Hepatocyte (in vitro differentiated cells): Measurements from ENCODE around the gene SLX4IP. TPM values are rescaled to one million over a fixed set of nuclear protein-coding genes. Genes with fewer than 3 reads are reported as not detected.
"Not testable (repeated sequence)": the region's sequence is repeated elsewhere in the genome, so short reads cannot be mapped to it uniquely, and the experiment has no call there.

ENCODE experiments used
- DNase-seq: peaks from one replicate; pipeline ENCODE4 v3.0.0-alpha.2; 2016; ENCODE audit warnings: low spot score
- H2AFZ ChIP-seq: fragments of 200-600 bp; sonication (generic); 2 replicates; pipeline ENCODE4 v1.6.0; 2016; ENCODE audit warnings: antibody characterized with exemption, mild to moderate bottlenecking
- H3K27ac ChIP-seq: fragments of 200-600 bp; sonication (generic); 2 replicates; pipeline ENCODE4 v1.5.1; 2016; ENCODE audit warnings: mild to moderate bottlenecking
- H3K27me3 ChIP-seq: fragments of 200-600 bp; sonication (generic); 2 replicates; pipeline ENCODE4 v1.6.1; 2016
- H3K36me3 ChIP-seq: fragments of 200-600 bp; sonication (generic); replicated peaks from 2 replicates; pipeline ENCODE4 v1.5.1; 2016; ENCODE audit warnings: low read depth; ENCODE audit not compliant: insufficient read depth
- H3K4me1 ChIP-seq: fragments of 200-600 bp; sonication (generic); 2 replicates; pipeline ENCODE4 v1.5.1; 2016; ENCODE audit warnings: mild to moderate bottlenecking, moderate library complexity; ENCODE audit not compliant: insufficient read depth
- H3K4me2 ChIP-seq: fragments of 200-600 bp; sonication (generic); 2 replicates; pipeline ENCODE4 v1.6.0; 2016
- H3K4me3 ChIP-seq: fragments of 200-600 bp; sonication (generic); 2 replicates; pipeline ENCODE4 v1.5.1; 2016; ENCODE audit warnings: mild to moderate bottlenecking
- H3K79me2 ChIP-seq: fragments of 200-600 bp; sonication (generic); 2 replicates; pipeline ENCODE4 v1.6.0; 2017; ENCODE audit warnings: mild to moderate bottlenecking
- H3K9me2 ChIP-seq: fragments of 200-600 bp; sonication (generic); replicated peaks from 2 replicates; pipeline ENCODE4 v1.6.0; 2017; ENCODE audit warnings: mild to moderate bottlenecking; ENCODE audit not compliant: insufficient read depth
- H3K9me3 ChIP-seq: fragments of 200-600 bp; sonication (generic); 2 replicates; pipeline ENCODE4 v1.5.1; 2016; ENCODE audit warnings: low read depth, mild to moderate bottlenecking
- H4K20me1 ChIP-seq: fragments of 200-600 bp; sonication (generic); 2 replicates; pipeline ENCODE4 v1.6.0; 2016; ENCODE audit warnings: mild to moderate bottlenecking; ENCODE audit not compliant: insufficient read depth, poor library complexity, severe bottlenecking
- EZH2 ChIP-seq: fragments of 200-600 bp; sonication (generic); IDR thresholded peaks from 2 replicates; pipeline ENCODE4 v1.6.1; 2016; ENCODE audit warnings: antibody characterized with exemption, mild to moderate bottlenecking, borderline replicate concordance
- EZH2phosphoT487 ChIP-seq: fragments of 200-600 bp; sonication (generic); IDR thresholded peaks from one replicate; pipeline ENCODE4 v1.6.1; 2018; ENCODE audit warnings: antibody characterized with exemption, mild to moderate bottlenecking, low read depth, moderate library complexity; ENCODE audit not compliant: unreplicated experiment, severe bottlenecking
- WGBS: methylation state at CpG from one replicate; pipeline ENCODE4 v1.1.6; 2016; ENCODE audit warnings: low lambda C conversion rate; ENCODE audit errors: missing lambda C conversion rate; 5-methylcytosine and 5-hydroxymethylcytosine counted together
- polyA plus RNA-seq: library from polyadenylated mRNA; unstranded; fragments of >200 nt; fragmentation: Nextera tagmentation; extraction: Ambion mirVana; gene quantifications from 2 replicates; pipeline ENCODE4 v1.2.1, GENCODE V29; 2016
- total RNA-seq: library from RNA; depleted of rRNA; stranded (reverse); fragments of >200 nt; gene quantifications from 2 replicates; pipeline ENCODE4 v1.2.3, GENCODE V29; 2014
- TF ChIP-seq, protein P1 (sequence below): fragments of 200-600 bp; sonication (generic); IDR thresholded peaks from 2 replicates; pipeline ENCODE4 v1.5.1; 2016; ENCODE audit warnings: antibody characterized with exemption, mild to moderate bottlenecking; ENCODE audit not compliant: poor library complexity

The SLX4IP gene
- total and polyA plus RNA-seq, 2 experiments from 2014 or later = 2.9 to 5.7 TPM

DNA sequence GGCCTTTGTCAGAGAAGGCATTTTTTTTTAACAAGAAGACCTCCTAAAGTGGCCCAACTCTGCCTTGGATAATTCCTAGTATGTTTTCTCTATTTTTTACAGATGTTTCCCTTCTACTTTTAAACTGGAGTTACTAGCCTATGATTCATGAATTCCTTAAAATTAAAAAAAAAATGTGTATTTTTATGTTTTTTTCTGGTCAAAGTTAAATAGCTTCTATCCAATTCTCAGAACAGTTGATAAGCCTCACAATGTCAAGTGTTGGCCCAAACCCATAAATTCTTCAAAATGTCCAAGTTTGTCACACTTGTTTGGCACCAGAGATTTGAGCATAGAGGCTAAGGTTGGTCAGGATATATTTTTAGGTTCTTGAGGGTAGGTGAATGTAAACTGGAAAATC is 174.7 kb downstream of the SLX4IP start:
- no peaks in the 10 kb centered on the region for H4K20me1 ChIP-seq
- H3K27me3 ChIP-seq = no peaks in the 10 kb centered on the region
- TF ChIP-seq, protein P1, sequence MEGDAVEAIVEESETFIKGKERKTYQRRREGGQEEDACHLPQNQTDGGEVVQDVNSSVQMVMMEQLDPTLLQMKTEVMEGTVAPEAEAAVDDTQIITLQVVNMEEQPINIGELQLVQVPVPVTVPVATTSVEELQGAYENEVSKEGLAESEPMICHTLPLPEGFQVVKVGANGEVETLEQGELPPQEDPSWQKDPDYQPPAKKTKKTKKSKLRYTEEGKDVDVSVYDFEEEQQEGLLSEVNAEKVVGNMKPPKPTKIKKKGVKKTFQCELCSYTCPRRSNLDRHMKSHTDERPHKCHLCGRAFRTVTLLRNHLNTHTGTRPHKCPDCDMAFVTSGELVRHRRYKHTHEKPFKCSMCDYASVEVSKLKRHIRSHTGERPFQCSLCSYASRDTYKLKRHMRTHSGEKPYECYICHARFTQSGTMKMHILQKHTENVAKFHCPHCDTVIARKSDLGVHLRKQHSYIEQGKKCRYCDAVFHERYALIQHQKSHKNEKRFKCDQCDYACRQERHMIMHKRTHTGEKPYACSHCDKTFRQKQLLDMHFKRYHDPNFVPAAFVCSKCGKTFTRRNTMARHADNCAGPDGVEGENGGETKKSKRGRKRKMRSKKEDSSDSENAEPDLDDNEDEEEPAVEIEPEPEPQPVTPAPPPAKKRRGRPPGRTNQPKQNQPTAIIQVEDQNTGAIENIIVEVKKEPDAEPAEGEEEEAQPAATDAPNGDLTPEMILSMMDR = no peak
- TF ChIP-seq EZH2 (no peak), EZH2phosphoT487 (no peak)
- H3K9me3 ChIP-seq = no peaks in the 10 kb centered on the region
- H2AFZ ChIP-seq = no peak overlapping the region
- H3K4me2 ChIP-seq = no peak overlapping the region
- H3K9me2 ChIP-seq = no peaks in the 10 kb centered on the region
- H3K79me2 ChIP-seq = no peaks in the 10 kb centered on the region
- no peaks in the 10 kb centered on the region for H3K36me3 ChIP-seq
- no peak overlapping the region for H3K4me3 ChIP-seq
- no peak for DNase-seq
- H3K4me1 ChIP-seq = peaks cover 5% of the 10 kb centered on the region
- no peak overlapping the region for H3K27ac ChIP-seq

DNA sequence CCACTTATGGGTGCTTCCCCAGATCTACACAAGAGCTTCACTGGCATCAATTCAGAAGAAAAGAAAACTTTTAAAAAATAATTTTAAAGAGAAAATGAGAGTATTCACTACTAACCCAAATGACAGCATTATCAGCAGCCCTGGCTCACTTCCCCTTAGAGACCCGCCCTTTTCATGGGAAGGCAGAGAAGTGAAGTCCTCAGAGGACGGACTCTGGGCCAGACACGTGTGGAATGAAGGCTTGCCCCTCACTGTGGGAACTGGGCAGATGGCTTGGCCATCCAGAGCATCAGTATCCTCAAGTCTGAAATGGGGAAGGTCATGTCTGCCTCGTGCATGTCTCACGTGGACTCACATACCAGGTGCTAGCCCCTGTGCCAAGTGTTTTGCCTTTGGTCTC is 175.1 kb downstream of the SLX4IP start:
- Histone ChIP-seq H4K20me1 (no peaks in the 10 kb centered on the region), H3K4me3 (no peak overlapping the region), H3K79me2 (no peaks in the 10 kb centered on the region), H2AFZ (no peak overlapping the region), H3K4me2 (no peak overlapping the region), H3K27me3 (no peaks in the 10 kb centered on the region), H3K27ac (no peak overlapping the region), H3K9me3 (no peaks in the 10 kb centered on the region), H3K36me3 (no peaks in the 10 kb centered on the region), H3K4me1 (no peaks in the 10 kb centered on the region), H3K9me2 (no peaks in the 10 kb centered on the region)
- 88% methylated on average over 5 of the region's 5 CpGs for WGBS
- DNase-seq = no peak
- TF ChIP-seq, protein P1 = no peak
- TF ChIP-seq EZH2 (no peak), EZH2phosphoT487 (no peak)

DNA sequence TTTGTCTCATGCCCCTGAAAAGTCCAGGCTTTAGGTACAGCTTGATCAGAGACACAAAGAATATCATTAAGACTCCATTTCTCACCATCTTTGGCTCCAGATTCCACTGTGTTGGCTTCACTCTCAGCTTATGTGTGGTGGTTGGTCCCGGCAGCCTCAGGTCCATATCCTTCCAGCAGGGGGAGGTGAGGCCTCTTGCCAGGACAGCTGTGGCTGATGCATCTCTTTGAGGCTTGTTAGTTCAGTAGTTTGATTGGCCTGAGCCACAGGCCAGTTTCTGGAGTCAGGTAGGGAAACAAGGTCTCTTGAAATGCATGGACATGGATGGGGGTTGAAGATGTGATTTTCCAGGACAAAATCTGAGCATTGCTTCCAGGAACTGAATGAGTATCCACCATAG is 176.3 kb downstream of the SLX4IP start:
- TF ChIP-seq, protein P1 = peak; percentile 31
- no peak for TF ChIP-seq EZH2
- Histone ChIP-seq H3K27me3 (no peaks in the 10 kb centered on the region), H3K9me2 (no peaks in the 10 kb centered on the region), H3K4me2 (no peak overlapping the region), H2AFZ (no peak overlapping the region), H3K79me2 (no peaks in the 10 kb centered on the region), H3K36me3 (no peaks in the 10 kb centered on the region), H4K20me1 (no peaks in the 10 kb centered on the region), H3K27ac (no peak overlapping the region), H3K4me1 (no peaks in the 10 kb centered on the region), H3K9me3 (no peaks in the 10 kb centered on the region), H3K4me3 (no peak overlapping the region)
- DNase-seq = peak; percentile 35
- 54% methylated on average over 1 of the region's 1 CpG for WGBS

DNA sequence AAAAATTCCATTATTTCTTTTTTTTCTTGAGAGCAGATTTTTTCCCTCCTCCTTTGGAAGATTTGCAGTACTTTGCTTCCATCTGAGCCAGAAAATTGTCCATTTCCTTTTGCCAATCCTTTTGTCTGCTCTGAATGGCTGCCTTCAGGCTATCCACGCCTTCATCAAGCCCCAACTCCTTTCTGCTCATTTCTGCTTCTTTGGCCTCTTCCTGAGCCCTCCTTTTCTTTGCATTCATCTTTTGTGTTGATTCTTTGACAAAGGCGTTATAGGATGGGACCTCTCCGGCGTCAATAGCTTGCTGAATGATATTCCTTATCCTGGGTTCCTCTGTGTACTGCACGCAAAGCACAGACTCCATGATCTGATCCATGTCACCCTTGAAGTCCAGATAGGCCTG is 178.3 kb downstream of the SLX4IP start:
- not testable (repeated sequence) for H3K27ac ChIP-seq, H3K27me3 ChIP-seq, H3K36me3 ChIP-seq, H3K4me3 ChIP-seq, H3K9me2 ChIP-seq, H2AFZ ChIP-seq, H3K79me2 ChIP-seq, DNase-seq, H3K4me1 ChIP-seq, H3K4me2 ChIP-seq, H4K20me1 ChIP-seq, H3K9me3 ChIP-seq
- WGBS = 89% methylated on average over 5 of the region's 5 CpGs
